Stimulated activated CD4-positive, alpha-beta T cell treated with anti-CD3 and anti-CD28 coated beads, Interleukin-15, amount 100 ng/mL, for 48 hours (primary cell): Measurements from ENCODE around the gene CTNNA2.

Source experiments
- DNase-seq, 2 donors: peaks; one replicate each; pipeline ENCODE4 v3.0.0-alpha.2; 2020; ENCODE audit warnings: low read depth in 2 of 2

The CTNNA2 gene

DNA sequence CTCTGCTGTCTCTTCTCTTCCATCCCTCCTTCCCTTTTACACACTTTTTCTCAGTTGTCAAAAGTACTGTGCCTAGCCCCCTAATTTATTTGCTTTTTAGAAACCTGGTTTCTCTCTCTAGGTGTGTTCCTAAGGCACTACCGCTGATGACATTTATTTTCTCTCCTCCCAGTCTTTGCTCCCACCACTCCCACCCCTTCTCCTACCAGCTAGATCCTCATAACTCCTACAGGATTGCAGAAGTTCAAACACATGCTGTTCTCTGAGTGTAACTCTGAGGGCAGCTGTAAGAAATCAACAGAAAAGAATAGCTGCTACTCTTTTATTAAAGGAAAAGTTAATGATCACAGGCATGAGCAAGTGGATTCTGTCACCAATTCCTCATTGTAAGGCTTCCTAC lies 814.0 kb downstream of the CTNNA2 start:
- no peak for DNase-seq

DNA sequence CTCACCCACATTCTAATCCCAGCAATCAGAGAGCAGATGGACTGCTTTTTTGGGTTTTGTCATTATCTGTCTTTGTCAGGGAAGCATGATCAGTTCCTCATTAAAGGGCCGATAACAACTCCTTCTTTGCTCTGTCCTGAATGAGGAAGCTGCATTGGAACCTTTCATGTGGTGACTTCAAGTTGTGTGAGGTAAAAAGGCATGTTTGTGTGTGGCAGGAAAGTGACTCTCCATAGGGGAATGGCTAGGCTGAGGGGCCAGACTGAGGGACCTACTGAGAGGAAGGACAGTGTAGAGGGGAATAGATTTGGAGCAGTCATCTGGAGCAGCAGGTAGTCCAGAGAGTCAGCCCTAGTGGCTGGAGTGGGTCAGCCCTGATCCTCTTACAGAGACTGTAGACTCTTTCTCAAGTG lies 815.3 kb downstream of the CTNNA2 start:
- no peak for DNase-seq

DNA sequence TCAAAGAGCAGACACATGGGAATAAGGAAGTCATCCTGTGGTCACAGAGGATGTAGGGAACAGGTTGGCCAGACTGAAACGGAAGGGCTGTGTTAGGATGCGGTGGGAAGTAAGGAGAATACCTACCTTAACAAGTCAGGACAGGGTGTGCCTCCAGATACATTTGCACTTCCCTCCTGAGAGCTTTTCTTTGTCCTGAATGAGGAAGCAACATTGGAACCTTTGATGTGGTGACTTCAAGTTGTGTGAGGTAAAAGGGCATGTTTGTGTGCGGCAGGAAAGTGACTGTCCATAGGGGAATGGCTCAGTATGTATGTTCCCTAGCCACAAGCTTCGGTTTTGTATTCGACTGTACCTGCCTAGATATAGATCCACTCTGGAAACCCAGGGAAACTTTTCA lies 816.6 kb downstream of the CTNNA2 start:
- DNase-seq, result no peak

DNA sequence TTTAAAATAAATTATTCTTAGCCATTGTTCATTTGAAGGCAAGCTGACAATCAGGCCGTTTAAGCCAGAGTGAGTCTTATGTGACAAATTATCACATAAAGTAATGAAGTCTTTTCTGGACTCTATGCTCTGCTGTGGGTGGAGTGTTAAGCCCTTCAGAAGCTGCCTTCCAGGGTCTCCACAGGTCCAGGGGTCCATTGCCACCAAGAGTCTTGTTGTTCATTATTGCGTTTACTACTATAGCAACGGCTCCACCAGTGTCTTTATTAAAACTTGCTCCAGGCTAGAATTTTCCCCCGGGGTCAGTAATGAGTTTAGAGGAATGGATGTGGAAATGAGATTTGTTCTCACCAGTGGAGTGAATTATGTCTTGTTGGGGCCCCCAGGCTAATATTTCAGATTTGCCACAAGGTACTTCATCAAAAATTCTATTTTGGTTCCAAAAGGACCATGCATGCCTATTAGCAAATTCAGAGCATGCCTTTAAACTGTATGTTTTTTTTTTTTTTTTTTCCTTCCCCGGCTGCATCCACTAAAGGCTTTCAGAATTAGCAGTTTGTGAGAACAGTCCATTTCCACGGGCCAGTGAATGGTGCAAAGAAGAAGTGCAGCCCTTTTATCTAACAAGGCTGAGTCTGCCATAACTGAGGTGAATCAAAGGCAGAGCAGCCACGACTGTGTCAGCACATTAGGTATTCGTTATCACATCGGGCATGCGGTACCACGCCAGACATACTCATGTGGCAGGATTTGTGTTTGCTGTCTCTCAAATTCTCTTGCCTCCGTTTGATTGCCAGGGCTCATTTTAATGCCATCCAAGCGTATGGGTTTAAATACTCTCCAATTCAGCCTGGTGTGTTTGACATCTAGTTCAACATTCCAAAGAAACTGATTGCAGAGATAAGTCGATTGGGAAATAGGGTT lies 817.9 kb downstream of the CTNNA2 start:
- DNase-seq, result no peak

DNA sequence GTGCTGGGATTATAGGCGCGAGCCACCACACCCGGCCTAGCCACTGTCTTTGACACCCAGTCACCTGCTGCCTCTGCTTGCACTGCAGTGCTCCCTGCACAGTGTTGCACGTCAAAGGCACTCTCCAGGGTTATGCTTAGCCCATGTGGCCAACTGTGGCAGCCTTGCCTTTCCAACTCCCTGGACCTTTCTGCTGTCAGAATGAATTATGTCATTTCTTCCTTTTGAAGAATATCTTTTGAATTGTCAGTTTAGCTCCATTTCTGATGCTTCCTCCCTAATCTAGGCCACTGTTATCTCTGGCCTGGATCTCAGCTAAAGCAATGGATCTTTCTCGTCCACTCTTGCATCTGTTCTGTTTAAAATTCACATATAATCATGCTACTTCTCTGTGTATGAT lies 821.0 kb downstream of the CTNNA2 start:
- DNase-seq, result no peak

DNA sequence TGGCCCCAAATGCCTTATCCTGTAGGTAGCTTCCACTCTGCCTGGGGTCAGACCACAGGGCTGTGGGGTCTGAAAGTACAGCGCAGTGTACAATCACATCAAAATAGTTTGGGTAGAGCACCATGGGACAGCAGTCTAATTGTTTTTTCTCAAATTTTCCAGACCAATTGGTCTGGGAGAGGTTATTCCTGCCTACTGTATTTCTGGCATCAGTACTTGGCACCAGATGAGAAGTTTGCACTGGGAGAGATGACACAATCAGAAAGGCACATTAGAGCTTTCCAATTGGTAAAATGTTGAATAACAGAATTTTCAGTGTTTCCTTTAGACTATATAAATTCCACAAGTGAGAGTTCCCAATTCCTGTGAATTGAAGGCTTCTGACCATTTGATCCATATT lies 822.6 kb downstream of the CTNNA2 start:
- no peak for DNase-seq

DNA sequence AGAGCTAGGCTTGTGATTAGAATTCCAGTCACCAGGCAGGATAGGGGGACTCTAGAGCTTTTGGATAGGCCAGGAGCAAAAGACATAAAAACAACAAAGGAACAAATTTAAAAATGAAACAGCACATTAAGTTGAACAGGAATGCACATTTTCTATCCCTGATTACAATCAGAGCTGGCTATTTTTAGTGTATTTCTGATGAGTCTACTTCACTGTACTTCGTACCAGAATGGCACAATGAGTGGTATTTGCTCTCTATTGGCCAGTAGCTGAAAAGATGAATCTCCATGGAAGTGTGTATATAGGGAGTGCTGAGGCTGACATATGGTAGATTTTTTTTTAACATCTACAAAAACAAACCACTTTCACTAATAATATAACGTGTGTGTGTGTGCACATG lies 825.9 kb downstream of the CTNNA2 start:
- DNase-seq, result no peak

DNA sequence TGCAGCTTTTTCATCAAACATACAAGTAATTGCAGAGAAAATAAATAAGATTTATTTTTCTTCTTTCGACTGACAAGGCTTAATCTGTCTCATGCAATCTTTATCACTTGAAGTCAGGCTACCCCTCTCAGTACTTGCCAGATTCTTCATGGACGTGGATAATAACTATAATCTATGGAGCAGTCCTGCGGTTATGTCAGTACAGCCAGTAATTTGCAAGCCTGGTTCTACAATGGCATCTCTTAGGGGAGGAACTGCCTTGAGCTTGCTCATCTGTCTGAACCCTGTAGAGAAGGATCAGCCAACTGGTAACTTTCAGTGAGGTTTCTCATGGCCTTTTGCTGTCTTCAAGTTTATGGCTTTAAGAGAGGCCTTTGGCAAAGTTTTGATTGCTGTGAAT lies 827.2 kb downstream of the CTNNA2 start:
- no peak for DNase-seq

DNA sequence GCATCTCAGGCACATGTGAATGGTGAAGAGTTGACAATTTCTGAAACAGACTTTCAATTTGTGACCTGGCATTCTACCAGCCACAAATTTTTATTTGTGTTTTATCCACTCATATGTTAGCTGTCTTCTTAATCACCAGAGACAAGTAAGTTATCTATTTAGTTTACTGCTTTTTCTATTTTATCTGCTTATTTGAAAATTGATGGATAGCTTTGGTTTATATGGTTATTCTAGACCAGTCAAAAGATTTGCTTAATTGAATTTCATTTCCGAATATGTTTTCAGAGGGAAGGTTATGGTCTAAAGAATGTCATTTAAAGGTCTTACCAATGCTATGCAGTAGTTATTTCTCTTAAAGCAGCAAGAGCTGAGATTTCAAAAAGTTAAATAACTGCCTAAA lies 835.2 kb downstream of the CTNNA2 start:
- no peak for DNase-seq

DNA sequence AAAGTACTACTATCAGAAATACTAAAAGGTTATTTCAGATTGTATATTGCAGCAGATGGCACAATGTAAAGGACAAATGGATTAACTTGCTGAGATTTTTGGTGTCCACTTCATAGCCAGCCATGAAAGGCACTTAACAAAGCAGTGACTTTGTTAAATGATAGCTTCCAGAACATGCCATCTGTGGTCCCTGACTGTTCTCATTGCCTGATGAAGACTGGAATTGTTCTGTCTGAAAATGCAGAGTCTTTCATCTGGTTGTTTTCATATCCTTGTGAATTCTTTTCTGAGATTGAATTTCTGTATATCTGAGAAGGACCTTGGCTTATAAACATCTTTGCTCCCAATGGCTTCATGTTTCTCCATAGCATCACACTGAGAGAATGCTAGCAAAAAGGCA lies 836.1 kb downstream of the CTNNA2 start:
- no peak for DNase-seq

DNA sequence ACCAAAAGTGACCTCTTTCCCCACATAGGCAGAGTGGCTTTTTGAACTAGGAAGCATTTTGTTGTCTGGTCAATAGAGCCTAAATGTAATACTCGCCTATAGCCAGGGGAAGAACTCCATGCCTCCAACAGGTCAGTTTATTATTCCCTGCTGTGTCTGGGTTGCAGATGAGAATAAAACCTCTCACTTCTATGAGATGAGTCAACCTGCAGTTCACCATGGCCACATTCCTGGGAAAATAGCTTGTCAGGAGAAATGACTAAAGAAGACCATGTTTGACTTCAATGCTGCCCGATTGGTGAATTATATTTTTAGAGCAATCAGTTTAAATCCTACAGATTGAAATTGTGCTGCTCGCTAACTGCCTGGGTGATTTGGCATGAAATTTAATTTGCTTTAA lies 838.4 kb downstream of the CTNNA2 start:
- DNase-seq, result no peak

DNA sequence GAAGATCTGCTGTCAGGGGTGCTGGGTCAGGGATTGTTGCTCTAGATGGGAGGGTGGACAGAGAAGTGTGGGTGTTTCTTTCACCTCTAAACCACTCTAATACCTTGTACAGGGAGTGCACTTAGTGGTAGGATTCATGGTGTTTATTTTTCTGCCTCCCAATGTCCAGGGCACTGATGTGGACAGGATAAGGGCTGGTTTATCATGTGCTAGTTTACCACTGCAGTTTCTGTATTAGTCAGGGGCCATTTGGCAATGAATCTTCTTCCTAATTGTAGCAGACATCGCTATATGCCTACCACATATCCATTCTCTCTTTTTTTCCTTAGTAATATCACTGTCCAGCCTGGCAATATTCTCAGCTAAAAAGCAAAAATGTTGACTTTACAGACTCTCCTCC lies 842.0 kb downstream of the CTNNA2 start:
- no peak for DNase-seq

DNA sequence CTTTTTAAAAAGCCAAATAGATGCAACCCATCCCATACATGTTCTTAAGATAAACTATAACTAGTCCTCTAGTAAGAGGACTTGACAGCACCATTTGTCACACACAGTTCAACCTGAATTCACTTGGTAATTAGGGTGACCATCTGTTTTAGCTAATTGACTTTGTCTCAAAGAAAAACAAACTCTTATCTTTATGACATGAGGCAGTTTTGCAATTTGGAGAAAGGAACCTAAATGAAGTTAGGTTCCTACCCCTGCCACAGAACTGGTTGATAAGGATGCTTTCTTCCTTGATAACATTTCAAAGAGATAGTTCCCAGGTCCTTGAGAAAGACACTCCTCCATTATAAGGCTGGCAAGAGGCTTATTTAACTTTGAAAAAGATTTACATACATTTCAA lies 849.1 kb downstream of the CTNNA2 start:
- no peak for DNase-seq

DNA sequence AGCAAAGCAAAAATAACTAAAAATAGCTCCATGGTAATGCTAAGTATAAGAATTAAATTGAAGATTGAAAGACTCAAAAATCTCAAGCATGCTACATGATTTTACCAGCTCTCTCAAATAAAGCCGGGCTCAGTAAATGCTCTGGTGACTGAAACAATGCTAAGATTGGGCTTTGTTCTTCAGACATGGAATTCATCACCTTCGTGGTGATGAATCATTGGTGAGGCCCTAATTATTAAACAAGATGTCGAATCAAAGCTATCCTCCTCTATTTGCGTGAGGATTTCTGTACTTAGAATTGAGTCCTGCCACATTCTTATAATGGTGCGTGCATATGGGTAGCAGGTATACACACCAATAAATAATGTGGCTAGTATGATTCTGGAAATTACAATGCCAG lies 850.5 kb downstream of the CTNNA2 start:
- DNase-seq, result no peak

DNA sequence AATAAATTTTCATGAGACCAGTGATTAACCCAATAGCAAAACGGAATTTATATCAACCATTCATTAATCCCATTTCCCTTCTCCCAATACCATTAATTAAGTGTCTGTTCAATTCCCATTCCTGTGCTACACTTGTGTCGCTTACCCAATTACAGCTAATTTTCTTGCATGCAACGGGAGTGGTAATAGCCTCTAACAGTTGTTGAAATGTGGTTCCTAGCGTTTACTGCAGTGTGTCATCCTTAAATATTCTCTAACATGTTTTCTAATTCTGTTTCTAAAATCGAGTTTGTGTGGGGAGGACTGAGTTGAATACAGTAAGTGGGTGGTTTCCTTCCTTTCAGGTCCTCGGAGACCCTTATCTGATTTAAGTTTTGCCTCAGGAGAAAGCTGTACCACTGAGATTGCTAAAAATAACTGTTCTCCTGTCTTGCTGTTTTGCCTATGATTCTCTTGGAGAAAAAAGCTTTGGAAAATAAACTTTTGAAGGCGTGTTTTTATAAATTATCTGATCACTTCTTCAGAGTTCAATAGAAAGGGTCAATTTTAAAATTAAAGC lies 851.0 kb downstream of the CTNNA2 start:
- DNase-seq, result no peak

DNA sequence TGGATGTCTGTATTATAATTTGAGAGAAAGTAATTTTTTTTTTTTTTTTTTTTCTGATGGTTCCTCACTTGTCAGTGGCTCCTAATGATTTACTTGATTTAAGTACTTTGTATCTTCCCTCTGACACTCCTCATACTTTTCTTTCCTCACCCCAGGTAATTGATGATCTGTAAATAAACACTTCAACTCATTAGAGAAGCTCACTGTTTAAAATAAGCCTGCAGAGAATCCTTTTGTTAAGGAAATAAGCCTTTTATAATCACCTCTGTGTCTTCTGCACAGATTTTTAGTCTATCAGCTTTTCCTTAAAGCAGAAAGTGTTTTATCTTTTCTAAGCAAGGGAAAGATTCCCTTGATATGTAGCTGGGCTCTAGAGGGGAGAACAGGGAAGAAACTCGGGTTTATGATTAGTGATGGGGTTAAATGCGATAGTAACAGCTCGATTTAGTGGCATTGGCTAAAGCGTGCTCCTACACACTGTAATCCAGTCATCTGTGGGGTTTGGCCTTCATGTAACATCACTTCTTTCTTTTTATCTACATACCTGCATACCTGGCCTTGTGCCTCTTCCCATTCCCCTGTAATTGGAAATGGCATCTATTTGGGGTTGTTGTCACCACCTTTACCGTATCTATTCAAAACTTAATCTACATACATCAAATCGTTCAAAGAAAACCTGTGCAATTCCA lies 851.8 kb downstream of the CTNNA2 start:
- no peak for DNase-seq

DNA sequence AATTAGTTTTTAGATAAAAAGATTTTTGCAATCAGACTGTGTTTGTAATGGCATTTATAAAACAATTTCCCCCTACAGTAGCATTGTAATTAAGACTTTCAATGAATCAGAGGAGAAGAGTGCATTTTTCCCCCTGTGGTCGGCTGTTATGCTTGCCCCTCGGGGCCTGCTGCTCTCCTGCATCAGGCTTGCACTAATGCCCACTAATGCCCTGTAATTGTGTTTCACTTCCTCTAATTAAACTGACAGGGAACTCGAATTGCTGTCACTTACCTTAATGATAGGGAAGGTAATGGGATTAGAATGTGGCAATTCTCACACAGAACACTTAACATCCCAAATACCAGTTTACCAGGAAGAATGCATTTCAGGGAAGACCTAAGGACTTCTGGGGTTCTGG lies 852.9 kb downstream of the CTNNA2 start:
- no peak for DNase-seq

DNA sequence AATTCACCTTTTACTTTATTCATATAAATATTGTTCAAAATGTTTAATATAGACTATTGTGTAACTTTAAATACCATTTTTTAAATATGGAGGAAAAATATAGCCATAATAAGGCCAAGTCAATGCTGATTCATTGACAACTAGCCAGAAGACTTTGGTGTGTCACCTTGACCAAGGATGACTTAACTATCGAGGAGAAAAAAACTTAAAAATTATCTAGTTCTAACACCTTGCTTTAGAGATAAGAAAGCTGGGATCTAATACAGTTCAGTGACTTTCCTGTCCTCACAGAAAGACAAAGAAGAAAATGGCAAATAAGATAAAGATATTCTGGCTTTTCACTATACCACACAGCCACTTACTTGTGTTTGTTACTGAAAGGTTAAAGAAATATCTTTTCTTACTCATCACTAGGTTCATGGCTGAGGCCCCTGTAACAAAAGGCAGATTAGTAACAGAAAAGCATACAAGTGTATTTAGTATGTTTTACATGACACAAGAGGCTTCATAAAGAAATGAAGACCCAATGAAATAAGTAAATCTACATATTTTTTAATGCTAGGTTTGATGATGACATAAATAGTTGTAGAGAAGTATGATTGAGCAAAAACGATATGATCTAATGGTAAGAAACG lies 857.6 kb downstream of the CTNNA2 start:
- DNase-seq, result no peak

DNA sequence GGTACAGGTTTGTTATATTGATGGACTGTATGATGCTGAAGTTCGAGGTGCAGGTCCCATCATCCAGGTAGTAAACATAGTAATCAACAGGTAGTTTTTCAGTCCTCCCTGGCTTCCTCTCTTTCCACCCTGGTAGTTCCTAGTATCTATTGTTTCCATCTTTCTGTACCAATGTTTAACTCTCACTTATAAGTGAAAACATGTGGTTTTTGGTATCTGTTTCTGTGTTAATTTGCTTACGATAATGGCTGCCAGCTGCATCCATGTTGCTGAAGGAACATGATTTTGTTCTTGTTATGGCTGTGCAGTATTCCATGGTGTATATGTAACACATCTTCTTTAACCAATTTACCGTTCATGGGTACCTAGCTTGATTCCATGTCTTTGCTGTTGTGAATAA lies 861.3 kb downstream of the CTNNA2 start:
- no peak for DNase-seq

DNA sequence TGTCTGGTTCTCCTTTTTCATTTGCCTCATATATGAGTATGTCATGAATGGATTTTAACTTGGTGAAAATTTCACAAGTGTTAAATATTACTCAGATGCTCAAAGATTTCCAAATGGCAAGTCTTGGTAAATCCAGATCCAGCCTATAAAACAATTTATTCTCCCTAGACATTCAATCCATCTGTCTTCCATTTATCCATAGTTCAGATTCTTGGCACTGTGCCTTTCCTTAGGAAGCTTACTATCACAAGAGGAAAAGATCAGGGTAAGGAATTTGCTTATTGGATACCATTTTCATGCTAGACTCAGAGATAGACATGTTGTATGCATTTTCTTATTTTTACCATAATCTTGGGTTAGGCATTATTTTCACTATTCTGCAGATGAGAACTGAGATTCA lies 864.2 kb downstream of the CTNNA2 start:
- no peak for DNase-seq

DNA sequence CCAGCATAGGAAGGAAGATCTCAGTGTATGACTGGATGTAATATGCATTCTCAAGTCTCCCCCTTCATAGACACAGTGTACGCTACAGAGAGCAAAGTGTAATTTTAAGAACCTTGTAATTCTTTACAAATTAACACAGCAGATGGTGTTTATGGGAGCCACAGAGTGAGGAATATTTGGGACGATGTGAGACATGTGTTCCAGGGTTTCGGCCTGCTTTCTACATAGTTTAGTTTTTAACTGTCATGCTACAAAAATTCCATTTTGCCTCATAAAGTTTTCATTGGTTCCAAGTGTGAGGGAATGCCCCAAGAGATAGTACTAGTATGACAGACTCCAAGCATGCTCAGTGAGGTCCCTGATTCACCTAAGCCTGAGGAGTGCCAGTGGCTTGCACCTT lies 867.9 kb downstream of the CTNNA2 start:
- no peak for DNase-seq

DNA sequence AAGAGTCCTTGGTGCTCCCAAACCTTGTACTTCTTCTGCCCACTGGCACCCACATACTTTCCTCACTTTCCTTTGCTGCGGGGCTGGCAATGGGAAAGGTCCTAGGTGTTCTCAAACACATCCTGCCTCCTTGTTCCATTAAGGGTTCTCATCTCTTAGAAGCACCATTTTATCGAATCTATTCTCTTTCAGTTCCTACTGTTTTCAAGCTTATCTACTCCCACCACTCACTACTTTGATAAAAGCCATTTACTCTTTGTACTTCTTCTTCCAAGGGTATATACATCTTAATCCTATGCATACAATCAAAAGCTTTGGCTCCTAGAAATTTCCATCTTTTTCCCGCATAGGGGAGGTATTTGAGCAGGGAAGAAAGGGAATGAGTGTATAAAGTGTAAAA lies 868.8 kb downstream of the CTNNA2 start:
- DNase-seq, result no peak

DNA sequence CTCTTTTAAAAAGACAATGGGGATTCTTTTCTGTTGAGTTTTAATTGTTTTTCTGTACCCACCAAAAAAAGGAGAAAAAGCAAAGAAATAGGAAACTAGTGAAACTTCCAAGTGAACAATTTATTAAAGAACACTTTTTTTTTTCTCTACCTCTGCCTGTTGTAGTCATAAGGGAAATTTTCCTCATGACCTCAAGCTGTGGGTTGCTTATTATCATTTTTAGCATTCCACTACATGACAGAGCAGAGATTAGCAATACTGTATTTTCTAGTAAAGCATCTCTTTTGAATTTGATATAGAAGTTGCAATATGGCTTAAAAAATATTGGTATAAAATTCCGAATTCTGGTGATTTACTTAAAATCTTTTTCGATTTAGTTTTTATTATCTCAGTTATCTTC lies 879.6 kb downstream of the CTNNA2 start:
- DNase-seq, result no peak
